ENCODE data around the gene ZBTB7C.

The ZBTB7C gene

GRCh38 chr18:48418539-48419276 lies 9.5 kb upstream of the ZBTB7C start:
- DNase-seq (ENCODE audit: low read depth in 2 of 2): no peak

- DNase-seq (ENCODE audit: low read depth in 2 of 2): no peak
These were observed 8.8 kb upstream of the ZBTB7C start for GRCh38 chr18:48417985-48418384.

- DNase-seq (ENCODE audit: low read depth in 2 of 2): no peak
These were observed 4.2 kb upstream of the ZBTB7C start for GRCh38 chr18:48413342-48413741.

GRCh38 chr18:48412339-48412929 lies 3.3 kb upstream of the ZBTB7C start:
- DNase-seq (ENCODE audit: low read depth in 2 of 2): peak in 1 of 2 donors; percentile 4

- peak; percentile 77 for DNase-seq (ENCODE audit: low read depth in 2 of 2)
These were observed 1.1 kb upstream of the ZBTB7C start for GRCh38 chr18:48410095-48410920.

- DNase-seq (ENCODE audit: low read depth in 2 of 2): no peak
These were observed 460 bp upstream of the ZBTB7C start for GRCh38 chr18:48409591-48410094.

- no peak for DNase-seq (ENCODE audit: low read depth in 2 of 2)
These were observed 964 bp downstream of the ZBTB7C start for GRCh38 chr18:48408111-48408726.

GRCh38 chr18:48407358-48407757 lies 1.8 kb downstream of the ZBTB7C start:
- no peak for DNase-seq (ENCODE audit: low read depth in 2 of 2)

GRCh38 chr18:48405978-48406377 lies 3.2 kb downstream of the ZBTB7C start:
- no peak for DNase-seq (ENCODE audit: low read depth in 2 of 2)

GRCh38 chr18:48404716-48405507 lies 4.3 kb downstream of the ZBTB7C start:
- DNase-seq (ENCODE audit: low read depth in 2 of 2): no peak

GRCh38 chr18:48402953-48403352 lies 6.2 kb downstream of the ZBTB7C start:
- DNase-seq (ENCODE audit: low read depth in 2 of 2): no peak

GRCh38 chr18:48399303-48400075 lies 9.7 kb downstream of the ZBTB7C start:
- no peak for DNase-seq (ENCODE audit: low read depth in 2 of 2)

- DNase-seq (ENCODE audit: low read depth in 2 of 2): no peak
These were observed 11.1 kb downstream of the ZBTB7C start for GRCh38 chr18:48398074-48398473.

- no peak for DNase-seq (ENCODE audit: low read depth in 2 of 2)
These were observed 12.2 kb downstream of the ZBTB7C start for GRCh38 chr18:48397021-48397420.

- no peak for DNase-seq (ENCODE audit: low read depth in 2 of 2)
These were observed 12.6 kb downstream of the ZBTB7C start for GRCh38 chr18:48396561-48396960.

GRCh38 chr18:48395646-48396045 lies 13.5 kb downstream of the ZBTB7C start:
- DNase-seq (ENCODE audit: low read depth in 2 of 2): no peak

- DNase-seq (ENCODE audit: low read depth in 2 of 2): no peak
These were observed 15.0 kb downstream of the ZBTB7C start for GRCh38 chr18:48394176-48394575.

- DNase-seq (ENCODE audit: low read depth in 2 of 2): no peak
These were observed 15.4 kb downstream of the ZBTB7C start for GRCh38 chr18:48393776-48394175.

GRCh38 chr18:48393170-48393569 lies 16.0 kb downstream of the ZBTB7C start:
- DNase-seq (ENCODE audit: low read depth in 2 of 2): no peak

- no peak for DNase-seq (ENCODE audit: low read depth in 2 of 2)
These were observed 16.9 kb downstream of the ZBTB7C start for GRCh38 chr18:48392268-48392667.

Measured in stimulated activated CD4-positive, alpha-beta T cell treated with anti-CD3 and anti-CD28 coated beads, Interleukin-4, amount 100 ng/mL, for 48 hours (primary cell).